Dermis microvascular lymphatic vessel endothelial cell (primary cell): ENCODE measurements around the gene C12orf60. TPM values are rescaled to one million over a fixed set of nuclear protein-coding genes. Genes with fewer than 3 reads are reported as not detected.
A peak's percentile ranks its signal among the peaks of the same experiment; 100 is the strongest.

Experiments used
- DNase-seq, 2 donors: peaks; one replicate each; pipeline versions ENCODE4 v3.0.0 to v3.0.0-alpha.2; 2010; ENCODE audit warnings: low read depth in 2 of 2
- total RNA-seq: library from RNA; depleted of rRNA; stranded (reverse); fragments of >200 nt; gene quantifications from 2 replicates; pipeline ENCODE4 v1.2.1, GENCODE V29; 2014

The C12orf60 gene
- total RNA-seq, 1 donor from 2014 or later: 0.77 TPM

GRCh38 chr12:14776236-14776961 lies 27.1 kb upstream of the C12orf60 start:
- DNase-seq: peak in 1 of 2 donors; percentile 13

- DNase-seq: no peak
These were observed 26.2 kb upstream of the C12orf60 start for GRCh38 chr12:14777271-14777670.

GRCh38 chr12:14779834-14780233 lies 23.6 kb upstream of the C12orf60 start:
- no peak for DNase-seq

GRCh38 chr12:14780859-14781258 lies 22.6 kb upstream of the C12orf60 start:
- DNase-seq: no peak

- no peak for DNase-seq
These were observed 21.9 kb upstream of the C12orf60 start for GRCh38 chr12:14781563-14781962.

- DNase-seq: no peak
These were observed 20.7 kb upstream of the C12orf60 start for GRCh38 chr12:14782756-14783155.

- no peak for DNase-seq
These were observed 19.0 kb upstream of the C12orf60 start for GRCh38 chr12:14784471-14784870.

- no peak for DNase-seq
These were observed 17.9 kb upstream of the C12orf60 start for GRCh38 chr12:14785568-14785967.

- DNase-seq: no peak
These were observed 8.4 kb upstream of the C12orf60 start for GRCh38 chr12:14795028-14795448.

GRCh38 chr12:14802247-14802646 lies 1.2 kb upstream of the C12orf60 start:
- no peak for DNase-seq

GRCh38 chr12:14802721-14803010 lies 804 bp upstream of the C12orf60 start:
- DNase-seq: no peak

GRCh38 chr12:14803830-14804160 lies 325 bp downstream of the C12orf60 start:
- no peak for DNase-seq

- no peak for DNase-seq
These were observed 6.9 kb downstream of the C12orf60 start for GRCh38 chr12:14810167-14810952.

- DNase-seq: peak; percentile 45 to 61
These were observed 7.5 kb downstream of the C12orf60 start for GRCh38 chr12:14810953-14811483.

- no peak for DNase-seq
These were observed 8.0 kb downstream of the C12orf60 start for GRCh38 chr12:14811486-14811885.

- DNase-seq: no peak
These were observed 10.5 kb downstream of the C12orf60 start, which contains the start of gene SMCO3 for GRCh38 chr12:14814014-14814413. TSS of gene SMCO3 (minus strand) at chr12:14814182. CDS start at chr12:14806680, 7,502 bp downstream.

GRCh38 chr12:14824012-14824634 lies 20.7 kb downstream of the C12orf60 start:
- no peak for DNase-seq

- no peak for DNase-seq
These were observed 21.8 kb downstream of the C12orf60 start for GRCh38 chr12:14825256-14825655.

- no peak for DNase-seq
These were observed 23.0 kb downstream of the C12orf60 start for GRCh38 chr12:14826491-14826890.

GRCh38 chr12:14827043-14827442 lies 23.6 kb downstream of the C12orf60 start:
- no peak for DNase-seq

GRCh38 chr12:14828892-14829291 lies 25.4 kb downstream of the C12orf60 start:
- DNase-seq: peak in 1 of 2 donors; percentile 32

GRCh38 chr12:14833336-14833735 lies 29.9 kb downstream of the C12orf60 start:
- DNase-seq: no peak
